Right lobe of liver (tissue), 6 donors: ENCODE data around the gene AATK. TPM values are rescaled to one million over a fixed set of nuclear protein-coding genes. Genes with fewer than 3 reads are reported as not detected.
"Not testable (repeated sequence)": the region's sequence is repeated elsewhere in the genome, so short reads cannot be mapped to it uniquely, and the experiment has no call there.

ENCODE experiments used
- ATAC-seq, 4 donors: fragments of 200-7000 bp; cut with Tn5 transposase; one replicate each; pipeline ENCODE4 v1.9.1; 2020; ENCODE audit warnings: mild to moderate bottlenecking in 4 of 4, moderate library complexity in 4 of 4
- DNase-seq, 3 donors: peaks; one replicate each; pipeline ENCODE4 v3.0.0-alpha.2; 2020
- H3K27ac ChIP-seq, 3 donors: fragments of 200-600 bp; one replicate each; pipeline ENCODE4 v1.8.0; 2022
- H3K27me3 ChIP-seq, 2 donors: fragments of 200-600 bp; one replicate each; pipeline ENCODE4 v1.8.0; 2022
- H3K36me3 ChIP-seq, 4 donors: fragments of 200-600 bp; sonication (generic) in 1 of 4; one replicate each; pipeline versions ENCODE4 v1.5.1 to v1.8.0; 2017 to 2022; ENCODE audit warnings: control low read depth in 1 of 4
- H3K4me1 ChIP-seq, 4 donors: fragments of 200-600 bp; sonication (generic) in 1 of 4; one replicate each; pipeline versions ENCODE4 v1.5.1 to v1.8.0; 2017 to 2022; ENCODE audit warnings: control low read depth in 1 of 4
- H3K4me3 ChIP-seq, 3 donors: fragments of 200-600 bp; one replicate each; pipeline ENCODE4 v1.8.0; 2022
- H3K9me3 ChIP-seq, 4 donors: fragments of 200-600 bp; sonication (generic) in 1 of 4; one replicate each; pipeline versions ENCODE4 v1.5.1 to v1.8.0; 2017 to 2022; ENCODE audit warnings: control low read depth in 1 of 4
- POLR2A ChIP-seq: fragments of 450-650 bp; IDR thresholded peaks from one replicate; pipeline ENCODE4 v1.6.1; 2017; ENCODE audit warnings: antibody characterized with exemption, mild to moderate bottlenecking
- WGBS: methylation state at CpG from one replicate; pipeline ENCODE4 v1.1.6; 2018; ENCODE audit warnings: low coverage, low lambda C conversion rate; ENCODE audit not compliant: insufficient coverage; ENCODE audit errors: missing lambda C conversion rate; 5-methylcytosine and 5-hydroxymethylcytosine counted together
- intact Hi-C, 2 donors: fragments of 100-400 bp; cut with DNase I; formaldehyde crosslinking; loops; one replicate each; pipeline versions ENCODE4 v1.11.2 to v1.14.1; 2022
- total RNA-seq, 6 experiments: library from RNA; depleted of rRNA in 2 of 6; stranded (reverse); fragments of >200 nt in 2 of 6; fragmentation: NEBNext Ultra II Directional in 3 of 6; extraction: Animal tissue kit (Norgen Biotek cat#: 25700) in 3 of 6; gene quantifications; one replicate each; pipeline versions ENCODE4 v1.1.0 to v1.2.4, GENCODE V29; 2016 to 2023
- TF ChIP-seq, protein P1 (sequence below), 4 donors: fragments of 200-600 bp in 3 of 4; fragments of 450-650 bp in 1 of 4; IDR thresholded peaks; one replicate each; pipeline versions ENCODE4 v1.5.1 to v1.8.0; 2016 to 2022; ENCODE audit warnings: antibody characterized with exemption in 4 of 4, mild to moderate bottlenecking in 2 of 4
- donor health status: DM: no; HTN: yes; CAD: no.
- donor health status: DM: no; HTN: no; CAD: no.
- donor health status: DM: no; HTN: no; CAD: no.
- donor health status: DM: no; HTN: yes; CAD: no.
- donor health status: DM: no; HTN: yes; CAD: no.

AATK gene
- total RNA-seq, 6 experiments from 2014 or later = 0.31 to 1.2 (median 0.86) TPM

DNA sequence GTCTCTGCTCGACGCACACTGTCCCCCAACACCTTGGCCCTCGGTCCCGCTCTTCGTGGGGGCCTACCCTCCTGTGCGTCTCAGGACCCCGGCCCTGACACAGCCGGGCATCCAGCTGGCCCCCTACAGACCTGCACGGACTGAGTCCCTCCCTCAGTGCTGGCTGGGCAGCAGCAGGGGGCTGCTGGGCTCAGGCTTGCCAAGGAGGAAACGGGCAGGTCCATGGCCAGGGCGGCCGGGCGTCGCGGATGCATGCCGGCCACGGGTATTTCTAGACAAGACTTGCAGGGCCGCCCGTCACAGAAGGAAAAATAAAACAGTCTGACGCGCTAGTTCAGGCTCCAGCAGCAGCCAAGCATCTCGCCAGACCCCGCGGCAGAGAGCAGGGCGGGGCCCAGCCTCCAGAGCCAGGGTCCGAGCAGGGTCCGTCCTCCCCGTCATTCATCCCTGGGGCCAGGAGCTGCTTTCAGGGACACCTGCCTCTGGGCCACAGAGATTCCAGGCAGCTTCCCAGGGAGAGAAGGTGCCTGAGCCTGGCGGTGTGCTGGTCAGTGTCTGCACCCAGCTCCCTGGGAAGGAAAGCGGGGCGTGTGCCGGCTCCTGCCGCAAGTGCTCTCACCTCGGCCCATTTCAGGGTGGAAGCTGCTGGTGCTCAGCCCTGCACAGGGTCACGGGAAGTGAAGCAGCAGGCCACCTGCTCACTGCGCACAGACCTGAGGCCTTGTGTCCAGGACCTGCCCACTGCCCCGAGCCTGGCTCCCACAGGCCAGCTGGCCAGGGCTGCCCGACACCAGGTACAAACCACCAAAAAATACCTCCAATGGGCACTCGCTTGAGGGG, 8.0 kb downstream of the AATK start:
- Histone ChIP-seq H3K4me1 (no peaks in the 10 kb centered on the region), H3K4me3 (no peak overlapping the region), H3K36me3 (no peaks in the 10 kb centered on the region), H3K27me3 (no peaks in the 10 kb centered on the region), H3K9me3 (no peaks in the 10 kb centered on the region), H3K27ac (no peak overlapping the region)
- WGBS = no CpG with 5 or more reads among the region's 39 CpGs
- intact Hi-C loops = no loop called here
- no peak for TF ChIP-seq POLR2A
- TF ChIP-seq, protein P1, sequence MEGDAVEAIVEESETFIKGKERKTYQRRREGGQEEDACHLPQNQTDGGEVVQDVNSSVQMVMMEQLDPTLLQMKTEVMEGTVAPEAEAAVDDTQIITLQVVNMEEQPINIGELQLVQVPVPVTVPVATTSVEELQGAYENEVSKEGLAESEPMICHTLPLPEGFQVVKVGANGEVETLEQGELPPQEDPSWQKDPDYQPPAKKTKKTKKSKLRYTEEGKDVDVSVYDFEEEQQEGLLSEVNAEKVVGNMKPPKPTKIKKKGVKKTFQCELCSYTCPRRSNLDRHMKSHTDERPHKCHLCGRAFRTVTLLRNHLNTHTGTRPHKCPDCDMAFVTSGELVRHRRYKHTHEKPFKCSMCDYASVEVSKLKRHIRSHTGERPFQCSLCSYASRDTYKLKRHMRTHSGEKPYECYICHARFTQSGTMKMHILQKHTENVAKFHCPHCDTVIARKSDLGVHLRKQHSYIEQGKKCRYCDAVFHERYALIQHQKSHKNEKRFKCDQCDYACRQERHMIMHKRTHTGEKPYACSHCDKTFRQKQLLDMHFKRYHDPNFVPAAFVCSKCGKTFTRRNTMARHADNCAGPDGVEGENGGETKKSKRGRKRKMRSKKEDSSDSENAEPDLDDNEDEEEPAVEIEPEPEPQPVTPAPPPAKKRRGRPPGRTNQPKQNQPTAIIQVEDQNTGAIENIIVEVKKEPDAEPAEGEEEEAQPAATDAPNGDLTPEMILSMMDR (IDR thresholded peaks at IDR 0.05) = no peak
- no peak for ATAC-seq
- no peak for DNase-seq

DNA sequence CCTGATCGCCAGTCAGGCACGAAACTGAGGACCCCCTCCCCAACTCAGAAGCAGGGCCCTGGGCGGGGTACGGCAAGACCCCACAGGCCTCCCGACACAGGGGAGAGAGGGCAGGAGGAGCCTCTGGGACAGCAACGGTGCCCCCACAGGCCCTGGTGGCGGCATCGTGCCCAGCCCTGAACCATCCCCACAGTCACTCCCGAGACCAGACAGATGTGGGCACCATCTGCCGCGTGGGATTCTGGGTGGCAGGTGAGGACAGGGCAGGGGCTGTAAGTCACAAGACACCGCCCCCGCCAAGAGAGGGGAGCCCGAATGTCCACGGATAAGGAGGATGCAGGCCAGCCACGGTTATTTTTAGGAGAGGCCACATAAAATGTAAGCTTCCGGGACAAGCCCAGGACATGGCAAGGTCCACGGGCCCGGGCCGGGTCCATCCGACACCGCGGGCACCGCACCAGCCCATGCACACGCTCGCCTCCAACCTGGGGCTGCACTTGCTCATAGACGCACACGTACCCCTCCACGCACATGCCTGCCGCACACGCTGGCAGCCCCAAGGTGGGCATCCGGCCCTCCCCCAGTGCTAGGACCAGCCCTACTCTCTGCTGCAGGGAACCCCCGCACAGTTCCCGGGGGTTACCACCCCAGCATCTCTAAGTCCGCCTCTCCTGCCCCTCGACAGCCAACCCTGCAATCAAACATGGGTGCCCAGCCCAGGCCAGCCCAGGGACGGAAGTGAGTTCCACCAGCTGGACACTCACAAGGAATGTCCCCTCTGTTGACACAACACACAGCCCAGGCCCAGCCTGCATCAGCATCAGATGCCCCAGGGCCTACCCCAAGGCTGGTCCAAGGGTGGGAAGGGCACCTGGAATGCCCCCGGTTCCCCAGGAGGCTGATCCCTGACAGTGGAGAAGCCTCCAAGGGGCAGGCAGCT, 8.9 kb downstream of the AATK start:
- intact Hi-C loops = no loop called here
- Histone ChIP-seq H3K36me3 (no peaks in the 10 kb centered on the region), H3K27ac (no peak overlapping the region), H3K4me3 (no peak overlapping the region), H3K9me3 (no peaks in the 10 kb centered on the region), H3K4me1 (no peaks in the 10 kb centered on the region), H3K27me3 (no peaks in the 10 kb centered on the region)
- WGBS = 64% methylated on average over 5 of the region's 38 CpGs
- no peak for ATAC-seq
- no peak for DNase-seq
- TF ChIP-seq, protein P1 (IDR thresholded peaks at IDR 0.05) = no peak
- TF ChIP-seq POLR2A = no peak

DNA sequence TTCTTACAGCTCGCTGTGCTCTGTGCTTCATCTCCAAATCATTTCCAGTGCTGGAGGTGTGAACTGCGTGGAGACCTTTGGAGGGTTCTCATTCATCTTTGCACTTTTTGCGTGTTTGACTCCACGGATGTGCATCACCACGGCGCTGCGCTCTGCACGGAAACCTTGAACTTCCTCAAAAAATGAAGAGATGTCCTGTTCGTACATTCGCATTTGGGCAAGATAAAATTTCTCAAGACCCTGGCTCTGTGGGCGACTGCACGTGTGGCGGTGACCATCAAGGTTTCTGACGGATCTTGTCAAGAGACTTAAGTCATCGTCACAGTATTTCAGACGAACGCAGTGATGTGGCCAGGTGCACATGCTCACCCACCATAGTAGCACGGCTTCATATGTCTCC, 11.1 kb downstream of the AATK start:
- no peaks in the 10 kb centered on the region for H3K27me3 ChIP-seq
- no peak overlapping the region for H3K27ac ChIP-seq
- no peak for TF ChIP-seq POLR2A
- TF ChIP-seq, protein P1 (IDR thresholded peaks at IDR 0.05) = no peak
- no peak for DNase-seq
- 91% methylated on average over 17 of the region's 18 CpGs for WGBS
- no peak overlapping the region for H3K4me3 ChIP-seq
- intact Hi-C loops = no loop called here
- no peaks in the 10 kb centered on the region for H3K9me3 ChIP-seq
- no peaks in the 10 kb centered on the region for H3K4me1 ChIP-seq
- no peak for ATAC-seq
- no peaks in the 10 kb centered on the region for H3K36me3 ChIP-seq

DNA sequence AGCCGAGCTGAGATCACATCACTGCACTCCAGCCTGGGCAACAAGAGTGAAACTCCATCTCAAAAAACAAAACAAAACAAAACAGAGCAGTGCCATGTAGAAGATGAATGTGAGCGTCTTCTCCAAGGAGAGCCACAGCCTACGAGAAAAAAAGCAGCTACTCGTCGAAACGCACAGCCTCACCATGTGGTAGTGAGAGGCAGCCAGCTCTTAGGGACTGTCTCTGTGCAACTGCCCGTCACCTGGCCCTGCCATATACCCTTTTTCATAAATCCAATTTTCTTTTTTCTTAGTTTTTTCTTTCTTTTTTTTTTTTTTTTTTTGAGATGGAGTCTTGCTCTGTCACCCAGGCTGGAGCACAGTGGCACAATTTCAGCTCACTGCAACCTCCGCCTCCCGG, 12.0 kb downstream of the AATK start:
- DNase-seq, intact Hi-C loops, ATAC-seq, H3K4me3 ChIP-seq, H3K4me1 ChIP-seq, H3K27ac ChIP-seq, H3K36me3 ChIP-seq, H3K27me3 ChIP-seq, H3K9me3 ChIP-seq: not testable (repeated sequence)
- 82% methylated on average over 7 of the region's 9 CpGs for WGBS
